Left colon (tissue), 2 donors: ENCODE results near the gene UGT2B15. TPM values are rescaled to one million over a fixed set of nuclear protein-coding genes. Genes with fewer than 3 reads are reported as not detected.
"Not testable (repeated sequence)": the region's sequence is repeated elsewhere in the genome, so short reads cannot be mapped to it uniquely, and the experiment has no call there.

ENCODE experiments used
- ATAC-seq: fragments of 200-7000 bp; cut with Tn5 transposase; one replicate; pipeline ENCODE4 v1.9.1; 2020; ENCODE audit warnings: mild to moderate bottlenecking, moderate library complexity
- DNase-seq, 2 donors: peaks; one replicate each; pipeline ENCODE4 v3.0.0-alpha.2; 2020
- intact Hi-C, 2 donors: fragments of 100-400 bp; cut with DNase I in 1 of 2; cut with micrococcal nuclease in 1 of 2; formaldehyde crosslinking; loops; one replicate each; pipeline versions ENCODE4 v1.11.2 to v1.14.0; 2022; cut with DNase I, micrococcal nuclease
- long read RNA-seq: library from polyadenylated mRNA; unstranded; transcript quantifications from one replicate; pipeline ENCODE4 v2.0.0, GENCODE V29; 2021
- total RNA-seq, 2 donors: library from RNA; stranded (reverse); fragmentation: NEBNext Ultra II Directional; extraction: Animal tissue kit (Norgen Biotek cat#: 25700); gene quantifications; one replicate each; pipeline ENCODE4 v1.2.1, GENCODE V29; 2021
- donor health status: DM: no; HTN: no; CAD: no.
- donor health status: DM: yes; HTN: yes; CAD: no.

UGT2B15 gene
- 10 to 100 TPM; 42.9 to 85.7 TPM for total RNA-seq
- long read RNA-seq, partial matches to known transcripts: 1 of 3 reads
- long read RNA-seq, other reads (novel, unspliced or antisense): 0 of 3 reads

GRCh38 chr4:68670479-68670939 is at the start of gene UGT2B15:
UGT2B15 (minus strand) TSS chr4:68670652; CDS start chr4:68670618, 34 bp downstream.
- peak; percentile 83 for ATAC-seq
- not testable (repeated sequence) for DNase-seq

GRCh38 chr4:68719075-68719473 is 48.6 kb upstream of the UGT2B15 start:
- DNase-seq (no peak), ATAC-seq (no peak)
- intact Hi-C loops: no loop called here

More at GRCh38 chr4:68670479-68670939, at the start of gene UGT2B15:
- intact Hi-C loops: not testable (repeated sequence)

- ATAC-seq (no peak), DNase-seq (no peak)
- intact Hi-C loops: no loop called here
Measured at GRCh38 chr4:68718447-68719074, 48.1 kb upstream of the UGT2B15 start.

GRCh38 chr4:68717999-68718398 is 47.5 kb upstream of the UGT2B15 start:
- DNase-seq (no peak), ATAC-seq (no peak)
- intact Hi-C loops: no loop called here

DNA sequence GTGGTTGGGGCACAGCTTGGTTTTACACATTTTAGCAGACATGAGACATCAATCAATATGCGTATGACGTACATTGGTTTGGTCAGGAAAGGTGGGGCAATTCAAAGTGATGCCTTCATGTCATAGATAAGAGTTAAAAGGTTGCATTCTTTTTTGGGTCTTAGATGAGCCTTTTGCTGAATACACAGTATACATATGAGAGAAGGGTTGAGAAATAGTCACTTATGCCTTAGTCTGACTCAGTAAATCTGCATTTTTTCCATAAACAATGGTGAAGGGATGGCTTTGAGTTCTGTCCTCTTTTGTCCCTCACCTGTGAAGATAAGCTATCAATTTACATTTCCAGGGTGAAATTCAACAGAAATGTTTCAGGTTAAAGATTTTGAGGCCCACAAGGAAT is 43.9 kb upstream of the UGT2B15 start:
- ATAC-seq (no peak), DNase-seq (no peak)
- intact Hi-C loops: no loop called here

- DNase-seq (no peak), ATAC-seq (no peak)
- intact Hi-C loops: no loop called here
Measured at GRCh38 chr4:68712207-68712606, 41.8 kb upstream of the UGT2B15 start.

- intact Hi-C loops: no loop called here
- no peak for DNase-seq
- ATAC-seq: no peak
Measured at GRCh38 chr4:68708566-68708965, 38.1 kb upstream of the UGT2B15 start.

- intact Hi-C loops, DNase-seq, ATAC-seq: not testable (repeated sequence)
Measured at GRCh38 chr4:68703168-68703567, 32.7 kb upstream of the UGT2B15 start.

GRCh38 chr4:68700152-68700551 is 29.7 kb upstream of the UGT2B15 start:
- intact Hi-C loops: no loop called here
- ATAC-seq: no peak
- DNase-seq: no peak

DNA sequence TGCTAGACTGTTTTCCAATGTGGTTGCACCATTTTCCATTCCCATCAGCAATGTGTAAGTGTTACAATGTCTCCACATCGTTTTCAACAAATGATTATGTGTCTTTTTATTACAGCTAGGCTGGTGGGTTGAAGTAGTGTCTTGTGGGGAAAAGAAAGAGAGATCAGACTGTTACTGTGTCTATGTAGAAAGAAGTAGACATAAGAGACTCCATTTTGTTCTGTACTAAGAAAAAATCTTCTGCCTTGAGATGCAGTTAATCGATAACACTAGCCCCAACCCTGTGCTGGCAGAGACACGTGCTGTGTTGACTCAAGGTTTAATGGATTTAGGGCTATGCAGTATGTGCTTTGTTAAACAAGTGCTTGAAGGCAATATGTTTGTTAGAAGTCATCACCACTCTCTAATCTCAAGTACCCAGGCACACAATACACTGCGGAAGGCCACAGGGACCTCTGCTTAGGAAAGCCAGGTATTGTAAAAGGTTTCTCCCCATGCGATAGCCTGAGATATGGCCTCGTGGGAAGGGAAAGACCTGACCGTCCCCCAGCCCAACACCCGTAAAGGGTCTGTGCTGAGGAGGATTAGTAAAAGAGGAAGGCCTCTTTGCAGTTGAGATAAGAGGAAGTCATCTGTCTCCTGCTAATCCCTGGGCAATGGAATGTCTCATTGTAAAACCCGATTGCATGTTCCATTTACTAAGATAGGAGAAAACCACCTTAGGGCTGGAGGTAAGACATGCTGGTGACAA is 23.0 kb upstream of the UGT2B15 start:
- DNase-seq (no peak), ATAC-seq (no peak)
- intact Hi-C loops: no loop called here

GRCh38 chr4:68691186-68691585 is 20.7 kb upstream of the UGT2B15 start:
- ATAC-seq (no peak), DNase-seq (no peak)
- intact Hi-C loops: no loop called here

DNA sequence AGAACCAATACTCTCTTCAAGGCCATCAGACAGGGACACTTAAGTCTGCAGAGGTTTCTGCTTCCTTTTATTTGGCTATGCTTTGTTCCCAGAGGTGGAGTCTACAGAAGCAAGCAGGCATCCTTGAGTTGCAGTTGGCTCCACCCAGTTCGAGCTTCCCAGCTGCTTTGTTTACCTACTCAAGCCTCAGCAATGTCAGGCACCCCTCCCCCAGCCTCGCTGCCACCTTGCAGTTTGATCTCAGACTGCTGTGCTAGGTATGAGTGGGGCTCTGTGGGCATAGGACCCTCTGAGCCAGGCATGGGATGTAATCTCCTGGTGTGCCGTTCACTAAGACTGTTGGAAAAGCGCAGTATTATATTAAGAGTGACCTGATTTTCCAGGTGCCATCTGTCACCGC is 12.6 kb upstream of the UGT2B15 start:
- DNase-seq (no peak), ATAC-seq (no peak)
- intact Hi-C loops: no loop called here

DNA sequence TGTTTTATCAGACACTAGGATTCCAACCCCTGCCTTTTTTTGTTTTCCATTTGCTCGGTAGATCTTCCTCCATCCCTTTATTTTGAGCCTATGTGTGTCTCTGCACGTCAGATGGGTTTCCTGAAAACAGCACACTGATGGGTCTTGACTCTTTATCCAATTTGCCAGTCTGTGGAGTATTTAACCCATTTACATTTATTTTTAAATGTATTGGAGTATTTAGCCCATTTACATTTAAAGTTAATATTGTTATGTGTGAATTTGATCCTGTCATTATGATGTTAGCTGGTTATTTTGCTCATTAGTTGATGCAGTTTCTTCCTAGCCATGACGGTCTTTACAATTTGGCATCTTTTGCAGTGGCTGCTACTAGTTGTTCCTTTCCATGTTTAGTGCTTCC is 10.8 kb upstream of the UGT2B15 start:
- DNase-seq, intact Hi-C loops, ATAC-seq: not testable (repeated sequence)

GRCh38 chr4:68673143-68673542 is 2.7 kb upstream of the UGT2B15 start:
- DNase-seq (no peak), ATAC-seq (no peak)
- intact Hi-C loops: no loop called here

GRCh38 chr4:68671217-68671616 is 765 bp upstream of the UGT2B15 start:
- intact Hi-C loops, DNase-seq: not testable (repeated sequence)
- ATAC-seq: peak; percentile 72

- DNase-seq, intact Hi-C loops: not testable (repeated sequence)
- peak; percentile 36 for ATAC-seq
Measured at GRCh38 chr4:68668537-68669163, 1.8 kb downstream of the UGT2B15 start.

- intact Hi-C loops, ATAC-seq, DNase-seq: not testable (repeated sequence)
Measured at GRCh38 chr4:68667551-68667950, 2.9 kb downstream of the UGT2B15 start.

DNA sequence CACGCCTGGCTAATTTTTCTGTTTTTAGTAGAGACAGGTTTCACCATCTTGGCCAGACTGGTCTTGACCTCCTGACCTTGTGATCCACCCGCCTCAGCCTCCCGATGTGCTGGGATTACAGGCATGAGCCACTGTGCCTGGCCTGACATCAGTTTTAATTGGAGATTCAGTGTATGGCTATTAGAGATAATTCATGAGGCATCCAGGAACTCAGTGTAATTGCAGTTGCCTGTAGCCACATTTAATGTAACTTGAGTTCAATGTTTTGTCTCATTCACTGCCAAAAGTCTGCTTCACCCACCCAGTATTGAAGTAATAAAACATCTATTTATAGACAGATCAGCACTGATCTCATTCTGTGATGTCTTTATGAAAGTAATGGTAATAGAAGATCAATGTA is 5.7 kb downstream of the UGT2B15 start:
- intact Hi-C loops, DNase-seq: not testable (repeated sequence)
- ATAC-seq: peak; percentile 17

GRCh38 chr4:68662836-68663574 is 7.4 kb downstream of the UGT2B15 start:
- DNase-seq, ATAC-seq, intact Hi-C loops: not testable (repeated sequence)
